ENCODE measurements around the gene MRPL43. TPM values are rescaled to one million over a fixed set of nuclear protein-coding genes. Genes with fewer than 3 reads are reported as not detected.

Gene MRPL43
- total and polyA plus RNA-seq, 2 donors from 2014 or later = 81.5 to 157 TPM

- no peak for FAIRE-seq
- H3K27me3 ChIP-seq (ENCODE audit: control insufficient read depth, insufficient read depth, low read length) = no peaks in the 10 kb centered on the region
Measured at GRCh38 chr10:100999742-101000126, 12.4 kb upstream of the MRPL43 start, which contains the start of gene LZTS2. LZTS2 (plus strand) TSS chr10:100999808; CDS start chr10:101002539, 2,731 bp downstream.

GRCh38 chr10:100998991-100999741 lies 11.9 kb upstream of the MRPL43 start:
- Histone ChIP-seq H3K27ac (ENCODE audit: low read depth in 2 of 2, low read length in 2 of 2) (peak overlapping the region; percentile 90 to 99), H3K36me3 (ENCODE audit: control insufficient read depth in 2 of 3, insufficient read depth in 3 of 3, low read length in 3 of 3) (peaks cover 0 to 13% (median 10%) of the 10 kb centered on the region in 3 donors), H3K4me1 (ENCODE audit: control insufficient read depth in 2 of 3, insufficient read depth in 2 of 3, low read depth in 1 of 3, low read length in 3 of 3) (peaks cover 7 to 32% (median 8%) of the 10 kb centered on the region in 3 donors), H3K9ac (ENCODE audit: low read length in 3 of 3) (peak overlapping the region; percentile 53 to 82 (median 71)), H3K4me3 (ENCODE audit: low read length in 3 of 3) (peak overlapping the region; percentile 67 to 85 (median 73)), H3K27me3 (ENCODE audit: control insufficient read depth, insufficient read depth, low read length) (no peaks in the 10 kb centered on the region), H3K9me3 (ENCODE audit: control insufficient read depth in 2 of 3, insufficient read depth in 1 of 3, low read length in 3 of 3) (no peaks in the 10 kb centered on the region)
- peak; percentile 76 for TF ChIP-seq CTCF (IDR thresholded peaks at IDR 0.05; ENCODE audit: borderline replicate concordance, extremely low read depth, insufficient read depth)
- FAIRE-seq (no peak), DNase-seq (peak; percentile 85 to 94 (median 92))
- intact Hi-C loops (cut with DNase I) = no loop called here

More at GRCh38 chr10:100999742-101000126, 12.4 kb upstream of the MRPL43 start, which contains the start of gene LZTS2:
- H3K36me3 ChIP-seq (ENCODE audit: control insufficient read depth in 2 of 3, insufficient read depth in 3 of 3, low read length in 3 of 3) = peaks cover 0 to 16% (median 10%) of the 10 kb centered on the region in 3 donors
- no peak for DNase-seq
- peak within 1 kb of the TSS; percentile 54 to 99 (median 88) for H3K9ac ChIP-seq (ENCODE audit: low read length in 3 of 3)
- H3K4me1 ChIP-seq (ENCODE audit: control insufficient read depth in 2 of 3, insufficient read depth in 2 of 3, low read depth in 1 of 3, low read length in 3 of 3) = peaks cover 7 to 32% (median 8%) of the 10 kb centered on the region in 3 donors
- peak within 1 kb of the TSS; percentile 98 to 99 for H3K27ac ChIP-seq (ENCODE audit: low read depth in 2 of 2, low read length in 2 of 2)
- intact Hi-C loops (cut with DNase I) = no loop called here
- TF ChIP-seq CTCF (IDR thresholded peaks at IDR 0.05; ENCODE audit: borderline replicate concordance, extremely low read depth, insufficient read depth) = no peak
- H3K9me3 ChIP-seq (ENCODE audit: control insufficient read depth in 2 of 3, insufficient read depth in 1 of 3, low read length in 3 of 3) = no peaks in the 10 kb centered on the region
- H3K4me3 ChIP-seq (ENCODE audit: low read length in 3 of 3) = peak within 1 kb of the TSS; percentile 75 to 93 (median 81)

GRCh38 chr10:100998183-100998990 lies 11.1 kb upstream of the MRPL43 start:
- no peak for TF ChIP-seq CTCF (IDR thresholded peaks at IDR 0.05; ENCODE audit: borderline replicate concordance, extremely low read depth, insufficient read depth)
- Histone ChIP-seq H3K9ac (ENCODE audit: low read length in 3 of 3) (peak overlapping the region; percentile 53 to 82 (median 71)), H3K27me3 (ENCODE audit: control insufficient read depth, insufficient read depth, low read length) (no peaks in the 10 kb centered on the region), H3K9me3 (ENCODE audit: control insufficient read depth in 2 of 3, insufficient read depth in 1 of 3, low read length in 3 of 3) (no peaks in the 10 kb centered on the region), H3K4me3 (ENCODE audit: low read length in 3 of 3) (peak overlapping the region; percentile 67 to 85 (median 74)), H3K27ac (ENCODE audit: low read depth in 2 of 2, low read length in 2 of 2) (peak overlapping the region; percentile 90 to 99), H3K36me3 (ENCODE audit: control insufficient read depth in 2 of 3, insufficient read depth in 3 of 3, low read length in 3 of 3) (peaks cover 0 to 10% (median 9%) of the 10 kb centered on the region in 3 donors), H3K4me1 (ENCODE audit: control insufficient read depth in 2 of 3, insufficient read depth in 2 of 3, low read depth in 1 of 3, low read length in 3 of 3) (peaks cover 7 to 32% (median 8%) of the 10 kb centered on the region in 3 donors)
- peak; percentile 91 to 97 (median 95) for DNase-seq
- intact Hi-C loops (cut with DNase I) = no loop called here
- no peak for FAIRE-seq
